Skeletal muscle tissue (tissue), 4 donors: ENCODE data around the gene BCAS4. TPM values are rescaled to one million over a fixed set of nuclear protein-coding genes. Genes with fewer than 3 reads are reported as not detected.
A peak's percentile ranks its signal among the peaks of the same experiment; 100 is the strongest.

Experiments
- H3K27ac ChIP-seq: one replicate; pipeline ENCODE4 v1.7.0; 2013; ENCODE audit warnings: mild to moderate bottlenecking, low read depth, low read length, inconsistent platforms
- H3K27me3 ChIP-seq, 3 donors: one replicate each; pipeline ENCODE4 v1.7.0; 2013; ENCODE audit warnings: low read length in 3 of 3; ENCODE audit not compliant: control insufficient read depth in 3 of 3, insufficient read depth in 3 of 3
- H3K36me3 ChIP-seq, 3 donors: one replicate each; pipeline ENCODE4 v1.7.0; 2013; ENCODE audit warnings: low read length in 3 of 3; ENCODE audit not compliant: control insufficient read depth in 3 of 3, insufficient read depth in 3 of 3
- H3K4me1 ChIP-seq, 3 donors: one replicate each; pipeline ENCODE4 v1.7.0; 2013; ENCODE audit warnings: low read length in 3 of 3, mild to moderate bottlenecking in 3 of 3; ENCODE audit not compliant: control insufficient read depth in 3 of 3, insufficient read depth in 3 of 3
- H3K4me3 ChIP-seq, 3 donors: one replicate each; pipeline ENCODE4 v1.7.0; 2013; ENCODE audit warnings: low read length in 3 of 3
- H3K9ac ChIP-seq, 3 donors: one replicate each; pipeline ENCODE4 v1.7.0; 2013; ENCODE audit warnings: low read length in 3 of 3, mild to moderate bottlenecking in 3 of 3, moderate library complexity in 2 of 3, low read depth in 1 of 3
- H3K9me3 ChIP-seq, 3 donors: one replicate each; pipeline ENCODE4 v1.7.0; 2013; ENCODE audit warnings: low read length in 3 of 3; ENCODE audit not compliant: control insufficient read depth in 3 of 3
- total RNA-seq: library from RNA; depleted of rRNA; stranded (reverse); fragments of >200 nt; gene quantifications from one replicate; pipeline ENCODE4 v1.2.3, GENCODE V29; 2014
- donor health status: Osteomylitis.

The BCAS4 gene
- total RNA-seq, 1 donor from 2014 or later: 1.0 TPM

DNA sequence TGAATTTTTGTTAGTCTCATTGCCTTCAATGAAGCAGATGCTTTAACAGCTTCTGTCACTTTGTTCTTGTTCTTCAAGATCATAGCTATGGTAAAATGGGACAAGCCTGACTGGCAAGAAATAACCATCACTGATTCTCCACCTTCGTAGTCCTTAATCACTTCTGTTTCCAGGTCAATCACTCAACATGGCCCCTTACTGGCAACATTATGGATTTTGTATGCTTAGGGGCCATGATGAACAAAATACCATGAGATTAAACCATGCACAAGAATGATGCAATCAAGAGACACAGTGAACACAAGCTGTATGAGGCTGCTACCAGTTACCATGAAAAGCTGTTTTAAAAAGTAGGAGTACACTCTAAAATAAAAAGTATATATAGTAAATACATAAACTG lies 103.6 kb downstream of the BCAS4 start:
- Histone ChIP-seq H3K9me3 (no peaks in the 10 kb centered on the region), H3K4me3 (no peak overlapping the region), H3K4me1 (no peaks in the 10 kb centered on the region), H3K27ac (no peak overlapping the region), H3K9ac (no peak overlapping the region), H3K27me3 (no peaks in the 10 kb centered on the region), H3K36me3 (peaks cover 22 to 52% (median 40%) of the 10 kb centered on the region in 3 donors)

GRCh38 chr20:50900261-50900660 lies 105.4 kb downstream of the BCAS4 start:
- H3K9ac ChIP-seq: no peak overlapping the region
- H3K27me3 ChIP-seq: no peaks in the 10 kb centered on the region
- peaks cover 15 to 39% (median 30%) of the 10 kb centered on the region in 3 donors for H3K36me3 ChIP-seq
- H3K4me1 ChIP-seq: peaks cover 0 to 3% (median 3%) of the 10 kb centered on the region in 3 donors
- no peaks in the 10 kb centered on the region for H3K9me3 ChIP-seq
- H3K27ac ChIP-seq: no peak overlapping the region
- H3K4me3 ChIP-seq: no peak overlapping the region

- Histone ChIP-seq H3K36me3 (peaks cover 15 to 39% (median 30%) of the 10 kb centered on the region in 3 donors), H3K4me3 (no peak overlapping the region), H3K4me1 (peaks cover 0 to 3% (median 3%) of the 10 kb centered on the region in 3 donors), H3K27me3 (no peaks in the 10 kb centered on the region), H3K27ac (no peak overlapping the region), H3K9ac (no peak overlapping the region), H3K9me3 (no peaks in the 10 kb centered on the region)
These were observed 106.4 kb downstream of the BCAS4 start for GRCh38 chr20:50901301-50901700.

DNA sequence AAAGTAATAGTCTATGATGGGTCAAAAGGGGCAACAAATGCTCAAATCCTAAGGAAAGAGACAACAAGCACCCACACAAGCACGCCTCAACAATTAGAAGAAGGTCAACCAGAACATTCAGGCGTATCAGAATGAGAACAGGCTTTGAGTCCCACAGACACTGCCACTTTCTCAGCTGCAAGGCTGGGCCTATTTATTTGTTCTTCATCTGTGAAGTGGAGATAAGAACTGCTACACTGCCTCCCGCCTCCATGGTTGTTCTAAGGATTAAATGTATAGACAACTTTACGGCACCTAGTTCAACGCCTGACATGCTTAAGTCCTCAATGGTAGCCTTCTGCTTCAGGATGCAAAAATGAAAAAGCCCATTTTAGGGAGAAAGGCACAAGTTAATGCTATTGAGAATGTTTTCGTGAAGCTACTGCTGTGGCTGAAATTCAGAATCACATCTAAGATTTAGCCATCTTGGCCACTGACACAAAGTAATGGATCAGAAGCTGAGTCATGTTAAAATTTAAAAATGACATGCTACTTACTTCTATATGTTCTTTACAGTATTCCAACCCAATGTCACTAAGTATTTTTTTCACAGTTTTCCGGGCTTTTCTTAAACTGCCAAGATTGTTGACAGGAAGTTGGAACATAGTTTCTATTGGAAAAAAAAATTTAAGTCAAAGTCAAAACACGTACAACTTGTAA lies 108.6 kb downstream of the BCAS4 start:
- no peaks in the 10 kb centered on the region for H3K9me3 ChIP-seq
- no peak overlapping the region for H3K27ac ChIP-seq
- H3K4me3 ChIP-seq: no peak overlapping the region
- peaks cover 0 to 3% (median 3%) of the 10 kb centered on the region in 3 donors for H3K4me1 ChIP-seq
- H3K9ac ChIP-seq: no peak overlapping the region
- H3K36me3 ChIP-seq: peaks cover 8 to 27% (median 16%) of the 10 kb centered on the region in 3 donors
- H3K27me3 ChIP-seq: no peaks in the 10 kb centered on the region

GRCh38 chr20:50904067-50904570 lies 109.3 kb downstream of the BCAS4 start:
- H3K27ac ChIP-seq: no peak overlapping the region
- no peaks in the 10 kb centered on the region for H3K27me3 ChIP-seq
- H3K4me3 ChIP-seq: no peak overlapping the region
- peak overlapping the region in 1 of 3 donors; percentile 22 for H3K9ac ChIP-seq
- peaks cover 0 to 3% (median 3%) of the 10 kb centered on the region in 3 donors for H3K4me1 ChIP-seq
- H3K9me3 ChIP-seq: no peaks in the 10 kb centered on the region
- peaks cover 8 to 26% (median 12%) of the 10 kb centered on the region in 3 donors for H3K36me3 ChIP-seq

DNA sequence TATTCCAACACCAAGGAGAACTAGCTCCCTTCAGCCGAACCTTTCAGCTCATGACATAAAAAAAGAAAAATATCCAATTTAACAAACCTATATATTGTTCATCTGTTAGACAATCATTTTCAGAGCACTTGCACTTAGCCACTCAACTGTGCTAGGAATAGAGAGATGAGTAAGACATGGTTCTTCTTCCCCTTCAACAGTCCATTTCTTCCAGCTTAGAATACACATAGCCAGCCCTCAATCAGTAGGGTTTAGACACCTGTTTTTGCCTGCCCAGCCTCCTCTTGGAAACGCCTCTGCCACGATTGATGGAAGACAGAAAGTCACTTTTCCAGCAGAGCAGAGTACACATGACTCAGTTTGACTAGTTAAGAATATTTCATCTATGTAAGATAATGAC lies 114.6 kb downstream of the BCAS4 start:
- no peak overlapping the region for H3K4me3 ChIP-seq
- no peak overlapping the region for H3K27ac ChIP-seq
- no peaks in the 10 kb centered on the region for H3K9me3 ChIP-seq
- H3K9ac ChIP-seq: no peak overlapping the region
- no peaks in the 10 kb centered on the region for H3K36me3 ChIP-seq
- H3K27me3 ChIP-seq: no peaks in the 10 kb centered on the region
- peaks cover 9 to 22% (median 15%) of the 10 kb centered on the region in 3 donors for H3K4me1 ChIP-seq

- Histone ChIP-seq H3K27me3 (no peaks in the 10 kb centered on the region), H3K36me3 (no peaks in the 10 kb centered on the region), H3K4me1 (peaks cover 17 to 32% (median 29%) of the 10 kb centered on the region in 3 donors), H3K4me3 (no peak overlapping the region), H3K9me3 (no peaks in the 10 kb centered on the region), H3K27ac (no peak overlapping the region), H3K9ac (no peak overlapping the region)
These were observed 116.2 kb downstream of the BCAS4 start for GRCh38 chr20:50911030-50911429.

DNA sequence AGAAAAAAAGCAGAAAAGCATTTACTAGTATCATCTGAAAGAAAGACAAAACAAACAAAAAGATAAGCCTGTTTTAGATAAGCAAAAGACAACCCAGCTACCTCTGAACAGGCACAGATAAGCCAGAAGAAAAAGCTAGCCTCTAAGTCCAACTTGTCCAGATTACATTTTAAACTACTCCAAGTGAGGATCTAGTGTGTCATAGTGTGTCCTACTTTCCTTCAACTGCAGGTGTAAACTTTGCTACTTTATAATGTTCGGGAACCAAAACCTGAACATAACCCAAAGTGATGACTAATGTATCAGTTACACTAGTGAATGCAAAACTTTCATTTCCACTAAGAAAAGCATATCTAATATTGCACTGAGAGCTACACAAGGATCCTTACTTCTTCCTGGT lies 116.9 kb downstream of the BCAS4 start:
- H3K9ac ChIP-seq: no peak overlapping the region
- H3K27me3 ChIP-seq: no peaks in the 10 kb centered on the region
- H3K9me3 ChIP-seq: no peaks in the 10 kb centered on the region
- no peaks in the 10 kb centered on the region for H3K36me3 ChIP-seq
- no peak overlapping the region for H3K4me3 ChIP-seq
- peaks cover 23 to 37% (median 36%) of the 10 kb centered on the region in 3 donors for H3K4me1 ChIP-seq
- H3K27ac ChIP-seq: no peak overlapping the region

- no peaks in the 10 kb centered on the region for H3K36me3 ChIP-seq
- no peaks in the 10 kb centered on the region for H3K9me3 ChIP-seq
- H3K27me3 ChIP-seq: no peaks in the 10 kb centered on the region
- peak overlapping the region; percentile 33 for H3K27ac ChIP-seq
- H3K4me3 ChIP-seq: no peak overlapping the region
- no peak overlapping the region for H3K9ac ChIP-seq
- peaks cover 32 to 56% (median 49%) of the 10 kb centered on the region in 3 donors for H3K4me1 ChIP-seq
These were observed 119.0 kb downstream of the BCAS4 start for GRCh38 chr20:50913690-50914375.

DNA sequence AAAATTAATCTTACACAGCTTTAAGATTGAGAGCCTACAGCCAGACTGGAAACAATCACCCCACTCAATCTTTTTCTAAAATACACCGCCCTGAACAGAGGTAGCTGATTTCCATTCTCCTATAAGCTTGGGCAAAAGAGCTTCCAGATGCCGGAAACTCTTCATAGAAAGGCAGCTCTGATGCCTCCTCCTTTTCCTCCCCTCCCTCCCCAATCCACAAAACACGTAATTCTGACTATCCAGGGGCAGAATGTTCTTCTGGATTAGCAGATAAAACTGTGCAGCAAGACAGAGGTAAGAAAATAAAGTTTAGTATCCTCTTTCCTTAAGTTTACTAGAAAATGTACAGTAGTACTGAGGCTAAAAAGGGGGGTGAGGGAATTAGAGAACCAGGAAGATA lies 120.6 kb downstream of the BCAS4 start:
- Histone ChIP-seq H3K36me3 (peaks cover 0 to 4% (median 0%) of the 10 kb centered on the region in 3 donors), H3K27me3 (no peaks in the 10 kb centered on the region), H3K9me3 (no peaks in the 10 kb centered on the region), H3K4me1 (peaks cover 32 to 63% (median 54%) of the 10 kb centered on the region in 3 donors), H3K27ac (no peak overlapping the region), H3K9ac (no peak overlapping the region), H3K4me3 (no peak overlapping the region)
